ENCODE results near the gene THOC6.

THOC6 gene

GRCh38 chr16:2992383-2993081 lies 31.3 kb upstream of the THOC6 start:
- H3K4me2 ChIP-seq, result no peak overlapping the region
- no peaks in the 10 kb centered on the region for H4K20me1 ChIP-seq (ENCODE audit: insufficient read depth)
- no peak overlapping the region for H3K9ac ChIP-seq
- TF ChIP-seq CTCF (conservative IDR thresholded peaks at IDR 0.05; ENCODE audit: low read depth, low read length), result no peak
- no peak overlapping the region for H2AFZ ChIP-seq (ENCODE audit: low read depth)
- no peaks in the 10 kb centered on the region for H3K36me3 ChIP-seq (ENCODE audit: insufficient read depth)
- H3K4me3 ChIP-seq (IDR thresholded peaks at IDR 0.05; ENCODE audit: insufficient read depth, low read depth, low read length), result no peak overlapping the region
- no peaks in the 10 kb centered on the region for H3K79me2 ChIP-seq (ENCODE audit: insufficient read depth, low read depth)
- H3K4me1 ChIP-seq (ENCODE audit: low read depth, poor library complexity, severe bottlenecking), result no peaks in the 10 kb centered on the region
- peaks cover 100% of the 10 kb centered on the region for H3K27me3 ChIP-seq (ENCODE audit: insufficient read depth, low read depth)
- no peak overlapping the region for H3K27ac ChIP-seq

GRCh38 chr16:2996298-2996697 lies 27.5 kb upstream of the THOC6 start:
- H3K4me2 ChIP-seq, result no peak overlapping the region
- H3K79me2 ChIP-seq (ENCODE audit: insufficient read depth, low read depth), result no peaks in the 10 kb centered on the region
- peaks cover 100% of the 10 kb centered on the region for H3K27me3 ChIP-seq (ENCODE audit: insufficient read depth, low read depth)
- no peaks in the 10 kb centered on the region for H4K20me1 ChIP-seq (ENCODE audit: insufficient read depth)
- no peak overlapping the region for H3K9ac ChIP-seq
- H3K4me3 ChIP-seq (IDR thresholded peaks at IDR 0.05; ENCODE audit: insufficient read depth, low read depth, low read length), result no peak overlapping the region
- no peaks in the 10 kb centered on the region for H3K4me1 ChIP-seq (ENCODE audit: low read depth, poor library complexity, severe bottlenecking)
- H2AFZ ChIP-seq (ENCODE audit: low read depth), result no peak overlapping the region
- H3K36me3 ChIP-seq (ENCODE audit: insufficient read depth), result no peaks in the 10 kb centered on the region
- no peak for TF ChIP-seq CTCF (conservative IDR thresholded peaks at IDR 0.05; ENCODE audit: low read depth, low read length)
- H3K27ac ChIP-seq, result no peak overlapping the region

GRCh38 chr16:2999929-3000328 lies 23.9 kb upstream of the THOC6 start:
- Histone ChIP-seq H3K27ac (no peak overlapping the region), H3K79me2 (ENCODE audit: insufficient read depth, low read depth) (no peaks in the 10 kb centered on the region), H3K4me3 (IDR thresholded peaks at IDR 0.05; ENCODE audit: insufficient read depth, low read depth, low read length) (no peak overlapping the region), H3K9ac (no peak overlapping the region), H3K36me3 (ENCODE audit: insufficient read depth) (no peaks in the 10 kb centered on the region), H4K20me1 (ENCODE audit: insufficient read depth) (no peaks in the 10 kb centered on the region), H3K4me2 (no peak overlapping the region), H2AFZ (ENCODE audit: low read depth) (no peak overlapping the region), H3K4me1 (ENCODE audit: low read depth, poor library complexity, severe bottlenecking) (peaks cover 2% of the 10 kb centered on the region), H3K27me3 (ENCODE audit: insufficient read depth, low read depth) (peaks cover 81% of the 10 kb centered on the region)
- no peak for TF ChIP-seq CTCF (conservative IDR thresholded peaks at IDR 0.05; ENCODE audit: low read depth, low read length)

GRCh38 chr16:3000540-3000939 lies 23.3 kb upstream of the THOC6 start:
- H3K36me3 ChIP-seq (ENCODE audit: insufficient read depth), result no peaks in the 10 kb centered on the region
- H3K4me3 ChIP-seq (IDR thresholded peaks at IDR 0.05; ENCODE audit: insufficient read depth, low read depth, low read length), result no peak overlapping the region
- no peak overlapping the region for H3K27ac ChIP-seq
- no peak overlapping the region for H3K4me2 ChIP-seq
- H3K9ac ChIP-seq, result no peak overlapping the region
- no peak for TF ChIP-seq CTCF (conservative IDR thresholded peaks at IDR 0.05; ENCODE audit: low read depth, low read length)
- no peaks in the 10 kb centered on the region for H3K79me2 ChIP-seq (ENCODE audit: insufficient read depth, low read depth)
- no peaks in the 10 kb centered on the region for H4K20me1 ChIP-seq (ENCODE audit: insufficient read depth)
- H3K4me1 ChIP-seq (ENCODE audit: low read depth, poor library complexity, severe bottlenecking), result peaks cover 3% of the 10 kb centered on the region
- H2AFZ ChIP-seq (ENCODE audit: low read depth), result no peak overlapping the region
- peaks cover 81% of the 10 kb centered on the region for H3K27me3 ChIP-seq (ENCODE audit: insufficient read depth, low read depth)

Measured in KMS-11 (cell line).